Kidney epithelial cell (primary cell): Measurements from ENCODE around the gene SPTBN1. TPM values are rescaled to one million over a fixed set of nuclear protein-coding genes. Genes with fewer than 3 reads are reported as not detected.

Source experiments
- DNase-seq: peaks from one replicate; pipeline ENCODE4 v3.0.0-alpha.2; 2010; ENCODE audit warnings: low read depth
- H3K27me3 ChIP-seq: 2 replicates; pipeline ENCODE4 v1.6.0; 2011; ENCODE audit warnings: low read length; ENCODE audit not compliant: control insufficient read depth, insufficient read depth
- H3K36me3 ChIP-seq: 2 replicates; pipeline ENCODE4 v1.5.1; 2011; ENCODE audit warnings: low read length; ENCODE audit not compliant: control insufficient read depth, insufficient read depth
- H3K4me3 ChIP-seq: 2 replicates; pipeline ENCODE4 v1.5.1; 2011; ENCODE audit warnings: low read depth, mild to moderate bottlenecking, control low read depth, low read length
- CTCF ChIP-seq: IDR thresholded peaks from 2 replicates; pipeline ENCODE4 v1.5.1; 2011; ENCODE audit warnings: mild to moderate bottlenecking, moderate library complexity, low read length, control low read depth, inconsistent platforms; ENCODE audit not compliant: insufficient read depth, poor library complexity, severe bottlenecking
- total RNA-seq: library from RNA; depleted of rRNA; stranded (reverse); fragments of >200 nt; gene quantifications from 2 replicates; pipeline ENCODE4 v1.2.3, GENCODE V29; 2015

SPTBN1 gene
- total RNA-seq, 1 donor from 2014 or later: 492 TPM

GRCh38 chr2:54543733-54544396, 87.7 kb downstream of the SPTBN1 start:
- no peak for TF ChIP-seq CTCF
- Histone ChIP-seq H3K36me3 (no peaks in the 10 kb centered on the region), H3K27me3 (no peaks in the 10 kb centered on the region), H3K4me3 (no peak overlapping the region)
- no peak for DNase-seq

GRCh38 chr2:54545702-54546450, 89.7 kb downstream of the SPTBN1 start:
- DNase-seq: peak; percentile 95
- no peak overlapping the region for H3K4me3 ChIP-seq

GRCh38 chr2:54546518-54546917, 90.4 kb downstream of the SPTBN1 start:
- no peaks in the 10 kb centered on the region for H3K27me3 ChIP-seq
- no peak for TF ChIP-seq CTCF
- H3K36me3 ChIP-seq: no peaks in the 10 kb centered on the region
- no peak overlapping the region for H3K4me3 ChIP-seq
- DNase-seq: no peak

More at GRCh38 chr2:54545702-54546450, 89.7 kb downstream of the SPTBN1 start:
- Histone ChIP-seq H3K36me3 (no peaks in the 10 kb centered on the region), H3K27me3 (no peaks in the 10 kb centered on the region)
- TF ChIP-seq CTCF: no peak

- Histone ChIP-seq H3K27me3 (no peaks in the 10 kb centered on the region), H3K36me3 (no peaks in the 10 kb centered on the region), H3K4me3 (no peak overlapping the region)
- TF ChIP-seq CTCF: no peak
- DNase-seq: no peak
These were observed 91.0 kb downstream of the SPTBN1 start for GRCh38 chr2:54546923-54547720.

GRCh38 chr2:54549430-54549829, 93.3 kb downstream of the SPTBN1 start:
- no peak for TF ChIP-seq CTCF
- Histone ChIP-seq H3K27me3 (no peaks in the 10 kb centered on the region), H3K4me3 (no peak overlapping the region), H3K36me3 (no peaks in the 10 kb centered on the region)
- DNase-seq: no peak
